Measurements from ENCODE around the gene IGLL1.
"Not testable (repeated sequence)": the region's sequence is repeated elsewhere in the genome, so short reads cannot be mapped to it uniquely, and the experiment has no call there.

IGLL1 gene

GRCh38 chr22:23579870-23580575, at the start of gene IGLL1:
IGLL1 (minus strand) TSS chr22:23580290; CDS start chr22:23580190, 100 bp downstream.
- H3K4me1 Mint-ChIP-seq = no peaks in the 10 kb centered on the region
- no peak for TF ChIP-seq CTCF (IDR thresholded peaks at IDR 0.05; ENCODE audit: unreplicated experiment in 3 of 3)
- no peak within 1 kb of the TSS for H3K27ac Mint-ChIP-seq
- H3K4me3 Mint-ChIP-seq = no peak within 1 kb of the TSS
- H3K27me3 Mint-ChIP-seq (ENCODE audit: low read depth) = peaks cover 6% of the 10 kb centered on the region
- no peaks in the 10 kb centered on the region for H3K9me3 Mint-ChIP-seq
- no peaks in the 10 kb centered on the region for H3K36me3 Mint-ChIP-seq (ENCODE audit: low read depth)

- H3K27me3 Mint-ChIP-seq (ENCODE audit: low read depth); H3K4me3 Mint-ChIP-seq; H3K36me3 Mint-ChIP-seq (ENCODE audit: low read depth); H3K4me1 Mint-ChIP-seq; H3K9me3 Mint-ChIP-seq; H3K27ac Mint-ChIP-seq: not testable (repeated sequence)
Observed at GRCh38 chr22:23628056-23628743, 48.1 kb upstream of the IGLL1 start.

- not testable (repeated sequence) for H3K4me3 Mint-ChIP-seq; H3K4me1 Mint-ChIP-seq; H3K27me3 Mint-ChIP-seq (ENCODE audit: low read depth); H3K9me3 Mint-ChIP-seq; H3K27ac Mint-ChIP-seq; H3K36me3 Mint-ChIP-seq (ENCODE audit: low read depth)
Observed at GRCh38 chr22:23627401-23628055, 47.4 kb upstream of the IGLL1 start.

GRCh38 chr22:23626286-23626975, 46.3 kb upstream of the IGLL1 start:
- Mint-ChIP-seq H3K27ac (no peak overlapping the region), H3K4me1 (no peaks in the 10 kb centered on the region), H3K4me3 (no peak overlapping the region), H3K27me3 (ENCODE audit: low read depth) (peaks cover 8% of the 10 kb centered on the region), H3K36me3 (ENCODE audit: low read depth) (no peaks in the 10 kb centered on the region), H3K9me3 (no peaks in the 10 kb centered on the region)
- TF ChIP-seq CTCF (IDR thresholded peaks at IDR 0.05; ENCODE audit: unreplicated experiment in 3 of 3) = no peak

- peaks cover 8% of the 10 kb centered on the region for H3K27me3 Mint-ChIP-seq (ENCODE audit: low read depth)
- H3K4me3 Mint-ChIP-seq = no peak overlapping the region
- no peaks in the 10 kb centered on the region for H3K9me3 Mint-ChIP-seq
- peak overlapping the region in 1 of 3 experiments; percentile 43 for H3K27ac Mint-ChIP-seq
- no peak for TF ChIP-seq CTCF (IDR thresholded peaks at IDR 0.05; ENCODE audit: unreplicated experiment in 3 of 3)
- H3K4me1 Mint-ChIP-seq = no peaks in the 10 kb centered on the region
- H3K36me3 Mint-ChIP-seq (ENCODE audit: low read depth) = peaks cover under 1% of the 10 kb centered on the region
Observed at GRCh38 chr22:23622634-23623033, 42.5 kb upstream of the IGLL1 start.

GRCh38 chr22:23621916-23622315, 41.8 kb upstream of the IGLL1 start:
- not testable (repeated sequence) for H3K4me3 Mint-ChIP-seq; H3K9me3 Mint-ChIP-seq; H3K27me3 Mint-ChIP-seq (ENCODE audit: low read depth); H3K27ac Mint-ChIP-seq; H3K36me3 Mint-ChIP-seq (ENCODE audit: low read depth); H3K4me1 Mint-ChIP-seq

GRCh38 chr22:23621082-23621780, 41.1 kb upstream of the IGLL1 start:
- H3K9me3 Mint-ChIP-seq = no peaks in the 10 kb centered on the region
- H3K4me1 Mint-ChIP-seq = no peaks in the 10 kb centered on the region
- H3K4me3 Mint-ChIP-seq = no peak overlapping the region
- no peak for TF ChIP-seq CTCF (IDR thresholded peaks at IDR 0.05; ENCODE audit: unreplicated experiment in 3 of 3)
- H3K27ac Mint-ChIP-seq = no peak overlapping the region
- H3K27me3 Mint-ChIP-seq (ENCODE audit: low read depth) = peaks cover 4% of the 10 kb centered on the region
- peaks cover 5% of the 10 kb centered on the region for H3K36me3 Mint-ChIP-seq (ENCODE audit: low read depth)
